Karpas-422 (cell line): ENCODE measurements around the gene KDR. TPM values are rescaled to one million over a fixed set of nuclear protein-coding genes. Genes with fewer than 3 reads are reported as not detected.

Experiments used
- DNase-seq: peaks from one replicate; pipeline ENCODE4 v3.0.0-alpha.2; 2015
- H2AFZ ChIP-seq: fragments of 200-600 bp; sonication (generic); 2 replicates; pipeline ENCODE4 v1.6.1; 2014; ENCODE audit warnings: antibody characterized with exemption, low read length, mixed read lengths
- H3K27ac ChIP-seq: fragments of 200-600 bp; sonication (generic); 2 replicates; pipeline ENCODE4 v1.5.1; 2014; ENCODE audit warnings: mild to moderate bottlenecking, low read length, moderate library complexity
- H3K27me3 ChIP-seq: fragments of 200-600 bp; sonication (generic); 2 replicates; pipeline ENCODE4 v1.6.1; 2014; ENCODE audit warnings: low read length, mixed read lengths
- H3K36me3 ChIP-seq: fragments of 200-600 bp; sonication (generic); 2 replicates; pipeline ENCODE4 v1.6.1; 2014; ENCODE audit warnings: low read length, mixed read lengths; ENCODE audit not compliant: insufficient read depth
- H3K4me1 ChIP-seq: fragments of 200-600 bp; sonication (generic); 2 replicates; pipeline ENCODE4 v1.6.1; 2014; ENCODE audit warnings: mild to moderate bottlenecking, low read length, mixed read lengths
- H3K4me2 ChIP-seq: fragments of 200-600 bp; sonication (generic); 2 replicates; pipeline ENCODE4 v1.6.1; 2014; ENCODE audit warnings: low read length, low read depth, mild to moderate bottlenecking; ENCODE audit not compliant: poor library complexity, severe bottlenecking
- H3K4me3 ChIP-seq: fragments of 200-600 bp; sonication (generic); 2 replicates; pipeline ENCODE4 v1.5.1; 2014; ENCODE audit warnings: mild to moderate bottlenecking, antibody characterized with exemption, low read length, mixed read lengths
- H3K79me2 ChIP-seq: fragments of 200-600 bp; sonication (generic); 2 replicates; pipeline ENCODE4 v1.6.1; 2014; ENCODE audit warnings: mild to moderate bottlenecking, low read length, mixed read lengths
- H3K9ac ChIP-seq: fragments of 200-600 bp; sonication (generic); 2 replicates; pipeline ENCODE4 v1.6.0; 2014; ENCODE audit warnings: low read length
- H3K9me2 ChIP-seq: fragments of 200-600 bp; sonication (generic), shearing (Covaris generic); replicated peaks from 2 replicates; pipeline ENCODE4 v1.6.0; 2014; ENCODE audit warnings: mild to moderate bottlenecking, low read length, moderate library complexity; ENCODE audit not compliant: insufficient read depth
- H3K9me3 ChIP-seq: fragments of 300-700, 200-600 bp; sonication (generic); 2 replicates; pipeline ENCODE4 v1.6.1; 2014; ENCODE audit warnings: low read length, mixed read lengths
- H4K20me1 ChIP-seq: fragments of 200-600 bp; sonication (generic); 2 replicates; pipeline ENCODE4 v1.6.1; 2014; ENCODE audit warnings: mild to moderate bottlenecking, antibody characterized with exemption, low read length, low read depth; ENCODE audit not compliant: insufficient read depth
- total RNA-seq: library from RNA; depleted of rRNA; stranded (reverse); fragments of >200 nt; shearing (Covaris generic); gene quantifications from 2 replicates; pipeline ENCODE4 v1.2.3, GENCODE V29; 2014; ENCODE audit warnings: low replicate concordance

KDR gene
- total RNA-seq, 1 experiment from 2014 or later = not detected

DNA sequence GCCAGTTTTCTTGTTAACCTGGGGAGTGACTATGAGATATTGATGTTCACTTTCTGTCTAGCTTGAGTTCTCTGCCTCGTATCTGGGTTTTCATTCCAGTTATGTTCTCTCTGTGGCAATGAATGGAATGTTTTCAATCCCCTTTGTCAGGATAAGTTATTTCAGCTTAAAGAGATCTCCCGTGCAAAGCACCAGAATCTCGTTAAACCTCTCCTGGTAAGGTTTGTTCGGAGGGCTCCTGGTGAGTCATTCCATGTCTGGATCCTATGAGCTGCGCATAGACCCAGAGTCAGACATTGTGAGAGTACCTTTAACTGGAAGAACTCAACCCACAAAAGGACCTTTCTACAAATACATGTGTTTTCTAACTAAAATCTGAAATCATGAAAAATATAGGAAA lies 51.0 kb downstream of the KDR start:
- no peak for DNase-seq
- H3K4me3 ChIP-seq = no peak overlapping the region
- H3K9me2 ChIP-seq = no peaks in the 10 kb centered on the region
- H3K79me2 ChIP-seq = no peaks in the 10 kb centered on the region
- H3K36me3 ChIP-seq = no peaks in the 10 kb centered on the region
- no peak overlapping the region for H2AFZ ChIP-seq
- H3K9me3 ChIP-seq = no peaks in the 10 kb centered on the region
- no peak overlapping the region for H3K9ac ChIP-seq
- H4K20me1 ChIP-seq = no peaks in the 10 kb centered on the region
- no peaks in the 10 kb centered on the region for H3K27me3 ChIP-seq
- no peak overlapping the region for H3K27ac ChIP-seq
- no peak overlapping the region for H3K4me2 ChIP-seq
- H3K4me1 ChIP-seq = no peaks in the 10 kb centered on the region

DNA sequence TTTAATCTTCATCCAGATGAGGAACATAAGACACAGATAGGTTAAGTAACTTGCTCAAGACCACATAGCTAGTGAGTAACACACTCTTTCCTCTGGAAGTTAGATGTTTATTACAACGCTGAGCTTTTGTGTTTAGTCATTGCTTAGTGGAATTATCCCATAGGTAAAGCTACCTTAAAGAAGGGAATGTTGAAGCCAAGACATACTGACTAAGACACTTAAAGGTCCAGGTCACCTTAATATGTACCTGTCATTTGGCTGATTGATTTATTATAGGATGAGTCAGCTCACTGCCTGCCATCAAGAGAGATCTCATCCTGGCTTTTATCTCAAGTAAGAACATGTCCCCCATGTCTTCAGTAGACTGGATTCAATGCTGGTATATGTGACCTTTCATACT lies 53.4 kb downstream of the KDR start:
- no peak overlapping the region for H3K27ac ChIP-seq
- H3K4me2 ChIP-seq = no peak overlapping the region
- H2AFZ ChIP-seq = no peak overlapping the region
- H3K4me3 ChIP-seq = no peak overlapping the region
- no peaks in the 10 kb centered on the region for H3K79me2 ChIP-seq
- H3K36me3 ChIP-seq = no peaks in the 10 kb centered on the region
- no peaks in the 10 kb centered on the region for H3K4me1 ChIP-seq
- H3K9ac ChIP-seq = no peak overlapping the region
- no peaks in the 10 kb centered on the region for H4K20me1 ChIP-seq
- DNase-seq = no peak
- H3K9me2 ChIP-seq = no peaks in the 10 kb centered on the region
- no peaks in the 10 kb centered on the region for H3K27me3 ChIP-seq
- no peaks in the 10 kb centered on the region for H3K9me3 ChIP-seq

DNA sequence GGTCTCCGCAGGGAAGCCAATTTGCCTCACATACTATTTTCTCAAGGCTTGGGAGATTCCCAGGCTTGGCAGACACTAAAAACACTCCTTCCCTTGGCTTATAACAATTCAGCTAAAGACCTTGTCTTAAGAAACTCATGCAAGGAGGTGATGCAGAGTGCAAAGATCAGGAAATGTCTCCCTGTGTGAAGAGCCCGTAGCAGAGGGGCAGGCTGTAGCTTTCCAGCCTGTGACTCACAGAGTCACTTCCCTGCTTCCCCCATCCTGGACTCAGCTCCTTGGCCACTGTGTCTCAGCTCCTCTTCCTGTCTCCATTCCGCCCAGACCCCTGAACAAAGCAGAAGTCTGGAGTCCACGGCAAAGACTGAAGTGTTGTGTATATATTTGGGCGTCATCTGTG lies 56.1 kb downstream of the KDR start:
- Histone ChIP-seq H3K79me2 (no peaks in the 10 kb centered on the region), H3K4me3 (no peak overlapping the region), H4K20me1 (no peaks in the 10 kb centered on the region), H3K4me1 (no peaks in the 10 kb centered on the region), H2AFZ (no peak overlapping the region), H3K9ac (no peak overlapping the region), H3K9me2 (no peaks in the 10 kb centered on the region), H3K36me3 (no peaks in the 10 kb centered on the region), H3K9me3 (no peaks in the 10 kb centered on the region), H3K27me3 (no peaks in the 10 kb centered on the region), H3K4me2 (no peak overlapping the region), H3K27ac (no peak overlapping the region)
- no peak for DNase-seq

DNA sequence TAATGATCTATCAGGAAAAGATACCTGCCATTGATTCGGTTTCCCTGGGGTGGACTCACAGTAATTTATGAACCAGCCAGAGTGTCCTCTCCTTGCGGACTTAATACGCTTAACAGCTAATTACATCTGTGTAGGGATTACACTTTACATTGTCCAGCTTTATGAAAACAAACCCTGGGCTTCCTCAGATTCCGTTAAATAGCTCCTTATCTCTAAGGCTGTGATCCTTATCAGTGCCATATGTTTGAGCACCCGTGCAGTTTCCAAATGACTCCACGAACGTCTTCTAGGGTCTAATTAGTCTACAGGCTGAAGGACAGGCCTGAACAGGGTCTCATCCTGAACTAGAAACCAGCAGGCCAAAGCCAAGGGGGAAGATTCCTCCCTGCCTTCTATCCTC lies 56.9 kb downstream of the KDR start:
- H3K4me2 ChIP-seq = no peak overlapping the region
- no peak overlapping the region for H3K27ac ChIP-seq
- H4K20me1 ChIP-seq = no peaks in the 10 kb centered on the region
- no peaks in the 10 kb centered on the region for H3K9me3 ChIP-seq
- H3K9ac ChIP-seq = no peak overlapping the region
- H3K27me3 ChIP-seq = no peaks in the 10 kb centered on the region
- H3K4me1 ChIP-seq = no peaks in the 10 kb centered on the region
- H3K79me2 ChIP-seq = no peaks in the 10 kb centered on the region
- no peaks in the 10 kb centered on the region for H3K9me2 ChIP-seq
- no peaks in the 10 kb centered on the region for H3K36me3 ChIP-seq
- H2AFZ ChIP-seq = no peak overlapping the region
- H3K4me3 ChIP-seq = no peak overlapping the region
- DNase-seq = no peak

DNA sequence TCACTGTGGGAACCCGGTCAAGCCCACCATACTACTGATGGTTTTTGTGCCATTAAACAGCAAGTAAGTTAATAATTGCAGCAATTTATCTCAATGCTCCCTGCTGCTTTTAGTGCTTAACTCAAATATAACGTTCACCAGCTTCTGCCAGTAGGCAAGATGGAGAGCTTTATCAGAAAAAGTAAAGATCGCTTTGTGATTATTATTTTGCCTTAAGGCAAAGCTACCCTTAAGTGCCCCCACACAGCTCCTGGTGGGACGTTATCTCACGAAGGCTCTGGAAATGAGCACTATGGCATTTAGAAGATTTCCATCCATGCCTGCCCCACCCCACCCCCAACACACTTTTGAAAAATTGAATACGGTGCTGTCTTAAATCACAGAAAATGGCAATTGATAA lies 59.4 kb downstream of the KDR start:
- no peaks in the 10 kb centered on the region for H3K27me3 ChIP-seq
- no peak overlapping the region for H3K27ac ChIP-seq
- no peaks in the 10 kb centered on the region for H4K20me1 ChIP-seq
- H2AFZ ChIP-seq = no peak overlapping the region
- H3K4me3 ChIP-seq = no peak overlapping the region
- no peaks in the 10 kb centered on the region for H3K4me1 ChIP-seq
- no peaks in the 10 kb centered on the region for H3K9me2 ChIP-seq
- DNase-seq = no peak
- no peaks in the 10 kb centered on the region for H3K9me3 ChIP-seq
- H3K36me3 ChIP-seq = no peaks in the 10 kb centered on the region
- H3K4me2 ChIP-seq = no peak overlapping the region
- H3K79me2 ChIP-seq = no peaks in the 10 kb centered on the region
- no peak overlapping the region for H3K9ac ChIP-seq

DNA sequence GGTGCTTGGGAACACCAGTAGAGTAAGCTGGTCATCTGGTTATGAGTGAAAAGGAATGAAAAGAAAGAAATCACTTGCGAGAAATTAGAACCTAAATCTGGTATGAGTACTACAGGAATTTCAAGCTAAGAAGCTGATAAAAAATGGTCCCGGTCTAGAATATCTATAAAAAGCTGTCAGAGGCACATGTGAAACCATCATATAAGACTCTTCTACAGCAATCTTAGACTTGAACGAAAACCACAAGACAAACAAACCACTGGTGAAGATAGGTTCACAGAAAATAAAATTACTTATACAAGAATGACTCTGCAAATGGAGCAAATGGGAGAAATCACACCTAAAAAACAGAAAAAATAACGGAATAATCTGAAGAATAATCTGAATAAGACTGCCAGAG lies 69.9 kb downstream of the KDR start:
- H2AFZ ChIP-seq = no peak overlapping the region
- H3K4me2 ChIP-seq = no peak overlapping the region
- H3K9me3 ChIP-seq = no peaks in the 10 kb centered on the region
- no peak for DNase-seq
- no peak overlapping the region for H3K27ac ChIP-seq
- H3K36me3 ChIP-seq = no peaks in the 10 kb centered on the region
- no peak overlapping the region for H3K4me3 ChIP-seq
- no peaks in the 10 kb centered on the region for H3K4me1 ChIP-seq
- no peaks in the 10 kb centered on the region for H3K9me2 ChIP-seq
- no peaks in the 10 kb centered on the region for H4K20me1 ChIP-seq
- H3K79me2 ChIP-seq = no peaks in the 10 kb centered on the region
- no peaks in the 10 kb centered on the region for H3K27me3 ChIP-seq
- H3K9ac ChIP-seq = no peak overlapping the region

DNA sequence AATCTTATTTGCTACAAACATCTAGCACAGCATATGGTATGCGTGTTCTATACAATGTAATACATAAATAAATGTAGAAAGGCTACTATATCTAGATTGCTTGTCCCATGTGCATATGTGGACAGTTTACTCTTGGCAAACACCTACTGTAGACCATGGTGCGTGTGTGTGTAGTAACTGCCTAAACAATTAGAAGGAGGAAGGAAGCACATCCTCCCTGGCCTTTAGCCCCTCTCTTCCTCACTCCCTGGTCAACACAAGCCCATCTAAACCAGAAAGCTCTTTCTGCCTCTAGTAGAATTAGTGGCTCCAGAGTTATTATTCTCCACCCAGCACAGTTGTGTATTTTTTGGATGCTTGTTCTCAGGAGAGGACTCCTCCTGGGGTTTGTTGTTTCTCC lies 73.9 kb downstream of the KDR start:
- Histone ChIP-seq H3K4me2 (no peak overlapping the region), H3K9ac (no peak overlapping the region), H3K36me3 (no peaks in the 10 kb centered on the region), H3K27me3 (no peaks in the 10 kb centered on the region; the same call in 1 of the 2 replicates), H3K4me3 (no peak overlapping the region), H3K79me2 (no peaks in the 10 kb centered on the region), H3K9me2 (no peaks in the 10 kb centered on the region), H3K4me1 (no peaks in the 10 kb centered on the region), H3K27ac (no peak overlapping the region), H4K20me1 (no peaks in the 10 kb centered on the region), H2AFZ (no peak overlapping the region), H3K9me3 (no peaks in the 10 kb centered on the region; the same call in 1 of the 2 replicates)
- no peak for DNase-seq

DNA sequence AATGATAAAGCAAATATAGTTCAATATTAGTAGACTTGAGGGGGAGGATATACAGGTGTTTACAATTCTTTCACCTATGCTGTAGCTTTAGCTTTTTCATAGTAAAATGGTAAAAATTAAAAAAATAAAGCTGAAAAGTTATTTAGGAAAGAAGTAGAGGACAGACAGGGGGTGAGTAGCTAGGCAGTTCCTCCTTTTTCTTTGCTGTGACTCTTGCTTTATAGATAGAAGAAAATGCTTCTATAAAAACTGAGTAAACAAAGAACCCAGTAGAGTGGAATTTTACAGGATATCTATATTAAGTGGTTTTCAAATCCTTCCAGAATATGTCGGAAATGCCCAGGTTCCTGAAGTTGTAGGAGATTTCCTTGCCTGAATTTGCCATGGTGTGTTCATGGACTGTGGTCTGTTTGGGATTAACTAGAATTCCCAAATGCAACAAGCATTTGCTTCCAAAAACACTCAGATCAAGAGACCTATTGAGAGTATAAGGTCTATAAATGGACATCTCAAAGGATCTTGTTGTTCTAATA lies 74.9 kb downstream of the KDR start:
- Histone ChIP-seq H3K9me2 (no peaks in the 10 kb centered on the region), H3K4me3 (no peak overlapping the region), H3K9me3 (no peaks in the 10 kb centered on the region; the same call in 1 of the 2 replicates), H3K9ac (no peak overlapping the region), H3K27ac (no peak overlapping the region), H2AFZ (no peak overlapping the region), H3K79me2 (no peaks in the 10 kb centered on the region), H3K4me1 (no peaks in the 10 kb centered on the region), H3K4me2 (no peak overlapping the region), H3K36me3 (no peaks in the 10 kb centered on the region), H4K20me1 (no peaks in the 10 kb centered on the region), H3K27me3 (no peaks in the 10 kb centered on the region; the same call in 1 of the 2 replicates)
- DNase-seq = no peak
